ENCODE measurements around the gene TMEM86A.

GRCh38 chr11:18704698-18705097 lies 6.1 kb downstream of the TMEM86A start:
- TF ChIP-seq CTCF (IDR thresholded peaks at IDR 0.05) = no peak
- no peak for TF ChIP-seq POLR2A (IDR thresholded peaks at IDR 0.05)
